Fibroblast of lung (primary cell): ENCODE measurements around the gene CGB7. TPM values are rescaled to one million over a fixed set of nuclear protein-coding genes. Genes with fewer than 3 reads are reported as not detected.

Source experiments
- DNase-seq, 2 donors: peaks; one replicate each; pipeline versions ENCODE4 v3.0.0 to v3.0.0-alpha.2; 2010; ENCODE audit warnings: low read depth in 2 of 2
- H2AFZ ChIP-seq: 2 replicates; pipeline ENCODE4 v1.5.1; 2012; ENCODE audit warnings: low read length, control low read depth, inconsistent platforms
- H3K27ac ChIP-seq: 2 replicates; pipeline ENCODE4 v1.5.1; 2011; ENCODE audit warnings: low read length, control low read depth; ENCODE audit not compliant: insufficient read depth
- H3K27me3 ChIP-seq: 2 replicates; pipeline ENCODE4 v1.5.1; 2011; ENCODE audit warnings: mild to moderate bottlenecking, low read length; ENCODE audit not compliant: control insufficient read depth, insufficient read depth
- H3K36me3 ChIP-seq: 2 replicates; pipeline ENCODE4 v1.5.1; 2011; ENCODE audit warnings: low read length; ENCODE audit not compliant: control insufficient read depth, insufficient read depth
- H3K4me1 ChIP-seq: 2 replicates; pipeline ENCODE4 v1.5.1; 2011; ENCODE audit warnings: low read length; ENCODE audit not compliant: control insufficient read depth, insufficient read depth; ENCODE audit errors: extremely low read depth
- H3K4me2 ChIP-seq: 2 replicates; pipeline ENCODE4 v1.5.1; 2011; ENCODE audit warnings: low read length, control low read depth; ENCODE audit not compliant: insufficient read depth; ENCODE audit errors: extremely low read depth
- H3K4me3 ChIP-seq, 4 experiments: fragments of 200-600 bp in 1 of 4; sonication (generic) in 1 of 4; replicated peaks in 1 of 4; 2 replicates each; pipeline ENCODE4 v1.5.1; 2011 to 2016; ENCODE audit warnings: low read length in 4 of 4, low read depth in 3 of 4, mild to moderate bottlenecking in 3 of 4, control low read depth in 2 of 4, inconsistent platforms in 1 of 4, mixed read lengths in 1 of 4; ENCODE audit not compliant: insufficient read depth in 1 of 4; ENCODE audit errors: control extremely low read depth in 1 of 4
- H3K79me2 ChIP-seq: 2 replicates; pipeline ENCODE4 v1.5.1; 2012; ENCODE audit warnings: mild to moderate bottlenecking, low read length, inconsistent platforms; ENCODE audit not compliant: control insufficient read depth, insufficient read depth
- H3K9ac ChIP-seq: 2 replicates; pipeline ENCODE4 v1.5.1; 2011; ENCODE audit warnings: mild to moderate bottlenecking, low read length, control low read depth; ENCODE audit not compliant: insufficient read depth
- H3K9me3 ChIP-seq: 2 replicates; pipeline ENCODE4 v1.5.1; 2012; ENCODE audit warnings: low read depth, low read length; ENCODE audit not compliant: control insufficient read depth, insufficient read depth
- H4K20me1 ChIP-seq: 2 replicates; pipeline ENCODE4 v1.5.1; 2011; ENCODE audit warnings: low read length; ENCODE audit not compliant: control insufficient read depth, insufficient read depth; ENCODE audit errors: extremely low read depth
- EZH2 ChIP-seq: IDR thresholded peaks from 2 replicates; pipeline ENCODE4 v1.5.1; 2012; ENCODE audit warnings: low read length, control low read depth, mild to moderate bottlenecking; ENCODE audit errors: missing control alignments
- polyA plus RNA-seq, 2 donors: library from polyadenylated mRNA; depleted of rRNA in 1 of 2; stranded (reverse) in 1 of 2; unstranded in 1 of 2; fragments of >200 nt; gene quantifications; 2 replicates each; pipeline ENCODE4 v1.2.1, GENCODE V29; 2011 to 2012; ENCODE audit warnings: missing spikeins in 1 of 2
- total RNA-seq: library from RNA; depleted of rRNA; stranded (reverse); fragments of >200 nt; gene quantifications from 2 replicates; pipeline ENCODE4 v1.2.1, GENCODE V29; 2014
- TF ChIP-seq, protein P1 (sequence below), 2 donors: IDR thresholded peaks in 1 of 2; conservative IDR thresholded peaks in 1 of 2; 1 replicate in 1 of 2; 2 replicates in 1 of 2; pipeline ENCODE4 v1.5.1; 2011 to 2012; ENCODE audit warnings: low read length in 2 of 2, control low read depth in 1 of 2, inconsistent platforms in 1 of 2, low read depth in 1 of 2, mild to moderate bottlenecking in 1 of 2

The CGB7 gene
- total and polyA plus RNA-seq, 2 donors (not counting 1 experiment from before 2014, with no cell fraction given), result under 0.01 to 0.12 TPM

DNA sequence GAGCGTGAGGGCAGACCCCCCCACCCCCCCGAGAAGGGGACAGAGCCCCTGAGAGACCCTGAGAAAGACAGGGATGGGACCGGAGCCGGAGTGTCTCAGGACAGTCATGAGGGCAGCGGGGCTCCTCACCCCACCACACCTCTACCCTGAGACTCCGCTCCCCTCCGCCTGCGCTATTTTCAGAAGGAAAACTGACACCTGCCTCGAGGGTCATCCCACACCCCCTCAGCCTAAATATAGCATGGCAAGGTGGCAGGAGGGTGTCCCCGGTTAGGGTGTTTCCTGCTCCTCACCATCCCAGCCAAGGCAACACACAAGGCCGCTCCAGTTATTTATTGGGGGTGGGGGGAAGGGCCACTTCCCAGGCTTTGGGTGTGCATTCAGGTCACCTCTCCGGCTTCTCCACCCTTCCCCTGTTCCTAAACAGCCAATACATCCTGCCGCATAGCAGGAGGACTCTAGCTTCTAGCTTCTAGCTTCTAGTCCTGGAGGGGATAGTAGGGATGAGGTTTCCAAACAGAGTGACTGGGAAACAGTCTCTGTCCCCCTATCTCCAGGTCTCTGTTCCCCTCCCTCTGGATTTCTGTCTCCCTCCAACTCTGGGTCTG lies 8.5 kb upstream of the CGB7 start:
- H3K4me2 ChIP-seq, result no peak overlapping the region
- H3K9ac ChIP-seq, result no peak overlapping the region
- TF ChIP-seq, protein P1, sequence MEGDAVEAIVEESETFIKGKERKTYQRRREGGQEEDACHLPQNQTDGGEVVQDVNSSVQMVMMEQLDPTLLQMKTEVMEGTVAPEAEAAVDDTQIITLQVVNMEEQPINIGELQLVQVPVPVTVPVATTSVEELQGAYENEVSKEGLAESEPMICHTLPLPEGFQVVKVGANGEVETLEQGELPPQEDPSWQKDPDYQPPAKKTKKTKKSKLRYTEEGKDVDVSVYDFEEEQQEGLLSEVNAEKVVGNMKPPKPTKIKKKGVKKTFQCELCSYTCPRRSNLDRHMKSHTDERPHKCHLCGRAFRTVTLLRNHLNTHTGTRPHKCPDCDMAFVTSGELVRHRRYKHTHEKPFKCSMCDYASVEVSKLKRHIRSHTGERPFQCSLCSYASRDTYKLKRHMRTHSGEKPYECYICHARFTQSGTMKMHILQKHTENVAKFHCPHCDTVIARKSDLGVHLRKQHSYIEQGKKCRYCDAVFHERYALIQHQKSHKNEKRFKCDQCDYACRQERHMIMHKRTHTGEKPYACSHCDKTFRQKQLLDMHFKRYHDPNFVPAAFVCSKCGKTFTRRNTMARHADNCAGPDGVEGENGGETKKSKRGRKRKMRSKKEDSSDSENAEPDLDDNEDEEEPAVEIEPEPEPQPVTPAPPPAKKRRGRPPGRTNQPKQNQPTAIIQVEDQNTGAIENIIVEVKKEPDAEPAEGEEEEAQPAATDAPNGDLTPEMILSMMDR (conservative IDR thresholded peaks at IDR 0.05 in 1 of 2, IDR thresholded peaks at IDR 0.05 in 1 of 2; ENCODE audit: low read depth in 1 of 2, low read length in 2 of 2), result no peak
- TF ChIP-seq EZH2, result no peak
- H3K27me3 ChIP-seq, result peaks cover 36% of the 10 kb centered on the region
- no peaks in the 10 kb centered on the region for H3K4me1 ChIP-seq
- no peaks in the 10 kb centered on the region for H4K20me1 ChIP-seq
- no peak overlapping the region for H3K27ac ChIP-seq
- H2AFZ ChIP-seq, result no peak overlapping the region
- H3K4me3 ChIP-seq, result no peak overlapping the region
- H3K79me2 ChIP-seq, result no peaks in the 10 kb centered on the region
- no peaks in the 10 kb centered on the region for H3K9me3 ChIP-seq
- H3K36me3 ChIP-seq, result no peaks in the 10 kb centered on the region
- no peak for DNase-seq

DNA sequence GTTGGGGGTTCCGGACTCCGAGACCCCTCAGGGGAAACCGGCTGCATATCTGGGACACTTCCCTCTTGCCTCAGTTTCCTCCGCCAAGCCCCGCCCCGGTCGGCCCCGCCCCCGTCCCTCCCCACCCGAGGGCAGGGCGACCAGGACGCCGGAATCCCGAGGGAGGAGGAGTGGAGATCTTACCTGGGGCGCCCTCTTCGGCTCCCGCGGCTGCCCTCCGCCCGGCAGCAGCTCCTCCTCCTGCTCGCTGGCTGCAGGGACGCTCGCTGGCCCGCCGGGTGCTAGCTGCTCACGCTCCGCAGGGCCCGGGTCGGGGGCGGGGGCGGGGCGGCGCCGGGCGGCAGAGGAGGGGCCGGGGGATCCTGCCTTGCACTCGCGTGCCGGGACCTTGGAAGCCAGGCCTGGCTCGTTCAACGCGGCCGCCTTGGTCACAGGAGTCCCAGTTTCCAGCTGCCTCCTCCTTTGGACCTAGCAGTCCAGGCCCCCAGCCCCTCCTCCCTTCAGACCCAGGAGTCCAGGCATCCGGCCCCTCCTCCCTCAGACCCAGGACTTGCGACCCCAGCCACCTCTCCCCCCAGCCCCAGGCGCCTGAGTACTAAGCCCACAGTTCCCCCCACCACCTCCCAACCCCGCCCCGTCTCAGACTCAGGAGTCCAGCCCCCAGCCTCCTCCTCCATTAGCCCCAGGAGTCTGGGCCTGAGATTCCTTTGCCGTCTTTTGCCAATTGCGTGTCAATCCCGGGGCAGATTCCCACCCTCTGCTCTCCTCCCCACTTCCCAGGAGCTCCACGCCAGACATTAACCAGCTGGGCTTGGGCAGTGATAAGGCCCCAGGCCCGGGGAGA lies 7.4 kb upstream of the CGB7 start, which contains the start of gene NTF4:
Gene NTF4, minus strand, starts transcription at position 51 of the 844 bp plus-strand sequence. CDS start 2,821 bp downstream, outside the sequence.
- Histone ChIP-seq H3K9ac (no peak within 1 kb of the TSS), H3K4me2 (no peak within 1 kb of the TSS), H3K27me3 (peaks cover 31% of the 10 kb centered on the region), H3K27ac (no peak within 1 kb of the TSS), H4K20me1 (no peaks in the 10 kb centered on the region), H3K4me1 (no peaks in the 10 kb centered on the region), H3K79me2 (no peaks in the 10 kb centered on the region), H2AFZ (no peak within 1 kb of the TSS), H3K36me3 (no peaks in the 10 kb centered on the region), H3K4me3 (no peak within 1 kb of the TSS), H3K9me3 (no peaks in the 10 kb centered on the region)
- TF ChIP-seq, protein P1 (conservative IDR thresholded peaks at IDR 0.05 in 1 of 2, IDR thresholded peaks at IDR 0.05 in 1 of 2; ENCODE audit: low read depth in 1 of 2, low read length in 2 of 2), result no peak
- TF ChIP-seq EZH2, result no peak
- peak in 1 of 2 donors; percentile 41 for DNase-seq

DNA sequence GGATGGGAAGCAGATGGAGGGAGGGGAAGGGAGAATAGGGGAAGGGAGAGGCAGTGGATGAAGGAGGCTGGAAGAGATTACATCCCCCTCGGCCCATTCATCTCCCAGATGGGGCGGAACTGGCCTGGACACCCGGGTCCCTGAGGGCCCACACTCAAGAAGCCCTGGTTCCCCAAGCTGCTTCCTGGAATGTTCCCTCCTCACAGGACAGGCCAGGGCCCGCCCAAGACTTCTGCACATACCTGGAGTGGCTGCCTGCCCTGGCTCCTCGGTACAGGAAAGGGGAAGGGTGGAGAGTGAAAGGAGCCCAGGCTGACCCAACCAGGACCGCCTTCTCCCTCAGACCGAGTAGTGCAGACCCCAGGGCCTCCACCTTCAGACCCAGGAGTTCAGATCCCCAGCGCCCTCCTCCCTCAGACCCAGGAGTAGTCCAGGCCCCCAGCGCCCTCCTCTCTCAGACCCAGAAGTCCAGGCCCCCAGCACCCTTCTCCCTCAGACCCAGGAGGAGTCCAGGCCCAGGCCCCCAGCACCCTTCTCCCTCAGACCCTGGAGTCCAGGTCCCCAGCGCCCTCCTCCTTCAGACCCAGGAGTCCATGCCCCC lies 6.6 kb upstream of the CGB7 start:
- no peaks in the 10 kb centered on the region for H4K20me1 ChIP-seq
- DNase-seq, result no peak
- H2AFZ ChIP-seq, result no peak overlapping the region
- no peaks in the 10 kb centered on the region for H3K36me3 ChIP-seq
- H3K27ac ChIP-seq, result no peak overlapping the region
- no peaks in the 10 kb centered on the region for H3K9me3 ChIP-seq
- peaks cover 29% of the 10 kb centered on the region for H3K27me3 ChIP-seq
- H3K79me2 ChIP-seq, result no peaks in the 10 kb centered on the region
- TF ChIP-seq EZH2, result no peak
- TF ChIP-seq, protein P1 (conservative IDR thresholded peaks at IDR 0.05 in 1 of 2, IDR thresholded peaks at IDR 0.05 in 1 of 2; ENCODE audit: low read depth in 1 of 2, low read length in 2 of 2), result no peak
- H3K4me1 ChIP-seq, result no peaks in the 10 kb centered on the region
- H3K4me3 ChIP-seq, result no peak overlapping the region
- H3K9ac ChIP-seq, result no peak overlapping the region
- no peak overlapping the region for H3K4me2 ChIP-seq
